ENCODE measurements around the gene APOL6. TPM values are rescaled to one million over a fixed set of nuclear protein-coding genes. Genes with fewer than 3 reads are reported as not detected.
A peak's percentile ranks its signal among the peaks of the same experiment; 100 is the strongest.

Gene APOL6
- total and polyA plus RNA-seq, 8 donors = 7.7 to 49.2 (median 10.2) TPM

DNA sequence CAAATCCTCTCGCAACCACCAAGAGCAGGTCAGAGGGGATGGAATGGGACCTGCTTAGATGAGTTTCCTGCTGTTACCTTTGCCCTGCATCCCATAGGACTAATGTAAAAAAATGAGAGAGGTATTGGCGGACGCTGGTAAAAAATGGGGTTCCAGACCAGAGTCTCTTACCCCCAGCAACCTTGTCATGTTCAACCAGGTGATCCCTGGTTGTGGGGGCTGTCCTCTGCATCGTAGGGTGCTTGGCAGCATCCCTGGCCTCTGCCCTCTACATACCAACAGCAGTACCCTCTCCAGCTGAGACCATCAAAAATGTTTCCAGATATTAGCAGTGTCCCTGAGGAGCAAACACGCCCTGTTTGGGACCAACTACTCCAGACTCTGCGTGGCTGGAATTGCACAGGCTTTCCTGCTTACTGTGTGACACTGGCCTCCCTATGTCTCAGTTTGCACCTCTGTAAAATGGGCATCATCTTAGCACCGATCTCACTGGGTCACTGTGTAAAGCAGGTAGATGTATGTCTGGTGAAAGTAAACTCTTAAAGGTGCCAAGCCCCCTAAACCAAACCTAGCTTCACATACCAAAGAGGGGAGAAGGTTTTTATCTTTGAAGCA, 1.5 kb downstream of the APOL6 start:
- H3K27me3 ChIP-seq = no peaks in the 10 kb centered on the region
- intact Hi-C loops (cut with DNase I) = no loop called here
- H3K27ac ChIP-seq = peak overlapping the region; percentile 95
- H3K36me3 ChIP-seq = no peaks in the 10 kb centered on the region
- H3K4me3 ChIP-seq = peak overlapping the region; percentile 44 to 87
- ATAC-seq (no peak), DNase-seq (no peak)
- TF ChIP-seq, protein P1, sequence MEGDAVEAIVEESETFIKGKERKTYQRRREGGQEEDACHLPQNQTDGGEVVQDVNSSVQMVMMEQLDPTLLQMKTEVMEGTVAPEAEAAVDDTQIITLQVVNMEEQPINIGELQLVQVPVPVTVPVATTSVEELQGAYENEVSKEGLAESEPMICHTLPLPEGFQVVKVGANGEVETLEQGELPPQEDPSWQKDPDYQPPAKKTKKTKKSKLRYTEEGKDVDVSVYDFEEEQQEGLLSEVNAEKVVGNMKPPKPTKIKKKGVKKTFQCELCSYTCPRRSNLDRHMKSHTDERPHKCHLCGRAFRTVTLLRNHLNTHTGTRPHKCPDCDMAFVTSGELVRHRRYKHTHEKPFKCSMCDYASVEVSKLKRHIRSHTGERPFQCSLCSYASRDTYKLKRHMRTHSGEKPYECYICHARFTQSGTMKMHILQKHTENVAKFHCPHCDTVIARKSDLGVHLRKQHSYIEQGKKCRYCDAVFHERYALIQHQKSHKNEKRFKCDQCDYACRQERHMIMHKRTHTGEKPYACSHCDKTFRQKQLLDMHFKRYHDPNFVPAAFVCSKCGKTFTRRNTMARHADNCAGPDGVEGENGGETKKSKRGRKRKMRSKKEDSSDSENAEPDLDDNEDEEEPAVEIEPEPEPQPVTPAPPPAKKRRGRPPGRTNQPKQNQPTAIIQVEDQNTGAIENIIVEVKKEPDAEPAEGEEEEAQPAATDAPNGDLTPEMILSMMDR (IDR thresholded peaks at IDR 0.05) = no peak
- no peaks in the 10 kb centered on the region for H3K9me3 ChIP-seq
- peaks cover 8 to 51% of the 10 kb centered on the region in 2 donors for H3K4me1 ChIP-seq

DNA sequence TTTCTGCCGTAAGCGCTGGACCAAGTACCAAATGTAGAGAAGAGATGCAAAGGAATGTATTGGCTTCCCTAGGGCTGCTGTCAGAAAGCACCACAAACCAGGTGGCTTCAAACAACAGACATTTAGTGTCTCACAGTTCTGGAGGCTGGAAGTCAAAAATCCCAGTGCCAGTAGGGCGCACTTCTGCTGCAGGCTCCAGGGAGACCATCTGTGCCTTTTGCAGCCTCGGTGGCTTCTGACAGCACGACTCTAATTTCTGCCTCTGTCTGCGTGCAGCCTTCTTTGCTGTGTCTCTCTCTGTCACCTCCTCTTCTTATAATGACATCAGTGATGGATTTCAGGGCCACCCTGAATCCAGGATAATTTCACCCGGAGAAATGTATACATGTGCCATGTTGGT, 2.8 kb downstream of the APOL6 start:
- no peaks in the 10 kb centered on the region for H3K9me3 ChIP-seq
- peaks cover 0 to 5% of the 10 kb centered on the region in 2 donors for H3K36me3 ChIP-seq
- H3K27ac ChIP-seq = no peak overlapping the region
- peaks cover 8 to 63% of the 10 kb centered on the region in 2 donors for H3K4me1 ChIP-seq
- DNase-seq = no peak
- H3K27me3 ChIP-seq = no peaks in the 10 kb centered on the region
- ATAC-seq = no peak
- H3K4me3 ChIP-seq = peak overlapping the region in 1 of 2 donors; percentile 87
- TF ChIP-seq, protein P1 (IDR thresholded peaks at IDR 0.05) = no peak
- intact Hi-C loops (cut with DNase I) = no loop called here

DNA sequence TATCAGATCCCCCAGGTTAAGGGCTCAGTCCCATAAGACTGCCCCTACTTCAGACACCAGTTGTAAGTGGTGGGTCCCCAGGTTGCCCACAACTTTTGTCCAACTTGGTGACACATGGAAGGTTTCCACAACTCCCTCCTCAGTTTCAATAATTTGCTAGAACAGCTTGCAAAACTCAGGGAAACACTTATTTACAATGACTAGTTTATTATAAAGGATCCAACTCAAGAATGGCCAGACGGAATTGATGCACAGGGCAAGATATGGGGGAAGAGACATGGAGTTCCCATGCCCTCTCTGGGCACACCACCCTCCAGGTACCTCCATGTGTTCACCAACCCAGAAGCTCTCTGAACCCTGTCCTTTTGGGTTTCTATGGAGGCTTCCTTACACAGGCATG, 5.6 kb downstream of the APOL6 start:
- TF ChIP-seq, protein P1 (IDR thresholded peaks at IDR 0.05) = no peak
- no peak overlapping the region for H3K27ac ChIP-seq
- peak in 2 of 4 donors; percentile 37 to 48 for DNase-seq
- peaks cover under 1 to 33% of the 10 kb centered on the region in 2 donors for H3K36me3 ChIP-seq
- no peak for ATAC-seq
- no peak overlapping the region for H3K4me3 ChIP-seq
- H3K27me3 ChIP-seq = no peaks in the 10 kb centered on the region
- intact Hi-C loops (cut with DNase I) = no loop called here
- H3K9me3 ChIP-seq = no peaks in the 10 kb centered on the region
- peaks cover 11 to 63% of the 10 kb centered on the region in 2 donors for H3K4me1 ChIP-seq

DNA sequence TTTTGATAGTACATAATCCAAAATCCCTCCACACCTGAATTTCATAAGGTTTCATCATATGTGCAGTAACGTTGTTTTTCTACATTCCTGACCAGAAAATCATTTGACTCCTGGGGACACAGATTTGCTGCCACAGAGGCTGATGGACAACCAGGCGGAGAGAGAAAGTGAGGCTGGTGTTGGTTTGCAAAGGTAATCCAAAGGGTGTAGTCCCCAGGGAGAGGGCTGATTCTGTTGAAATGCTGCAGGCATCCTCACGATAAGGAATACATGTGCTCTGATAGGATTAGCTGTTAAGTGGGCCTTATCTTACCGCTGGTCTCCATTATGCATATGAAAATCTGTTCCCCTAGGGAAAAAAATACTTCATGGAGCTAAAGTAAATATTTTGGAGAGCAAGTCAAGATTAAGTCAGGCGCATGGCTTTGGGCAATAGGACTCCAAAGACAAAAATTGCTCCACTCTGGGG, 8.1 kb downstream of the APOL6 start:
- Histone ChIP-seq H3K4me1 (peaks cover 8 to 59% of the 10 kb centered on the region in 2 donors), H3K36me3 (peaks cover 4 to 58% of the 10 kb centered on the region in 2 donors), H3K9me3 (no peaks in the 10 kb centered on the region), H3K27ac (peak overlapping the region in 1 of 2 donors; percentile 2), H3K27me3 (no peaks in the 10 kb centered on the region), H3K4me3 (no peak overlapping the region)
- ATAC-seq (peak; percentile 75), DNase-seq (no peak)
- TF ChIP-seq, protein P1 (IDR thresholded peaks at IDR 0.05) = no peak
- intact Hi-C loops (cut with DNase I) = no loop called here

DNA sequence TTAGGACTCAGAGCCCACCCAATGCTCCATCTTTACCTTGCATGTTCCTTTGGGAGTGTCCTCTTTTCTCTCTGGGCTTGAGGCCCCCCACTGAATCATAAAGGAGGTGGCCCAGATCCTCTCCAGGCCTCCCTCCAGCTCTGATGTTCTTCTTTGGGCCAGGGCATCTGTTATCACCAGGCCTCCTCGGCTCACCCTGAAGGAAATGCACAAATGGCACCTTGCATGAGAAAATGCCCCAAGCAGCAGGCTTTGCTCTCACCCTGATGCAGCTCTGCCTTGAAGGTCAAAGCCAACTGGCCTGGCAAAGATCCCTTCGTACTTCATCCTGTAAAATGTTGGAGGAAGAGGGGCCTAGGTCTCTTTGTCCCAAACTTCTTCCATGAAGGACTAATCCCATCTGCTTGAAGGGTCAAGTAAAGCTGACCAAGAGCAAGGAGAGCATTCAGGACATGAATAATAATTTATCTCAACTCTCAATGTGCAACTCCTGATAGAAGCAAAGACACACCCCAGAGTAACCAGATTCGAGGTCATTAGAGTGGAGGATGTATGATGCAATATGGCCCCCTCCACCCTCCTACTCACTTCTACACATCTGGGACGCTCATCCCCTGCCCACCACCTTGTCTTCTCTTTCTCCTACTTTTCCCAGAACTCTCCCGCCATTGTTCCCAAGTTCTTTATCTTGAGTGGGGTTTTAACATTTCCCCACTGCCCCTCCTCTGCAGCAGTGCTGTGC, 9.5 kb downstream of the APOL6 start:
- Histone ChIP-seq H3K27ac (no peak overlapping the region), H3K4me3 (no peak overlapping the region), H3K36me3 (peaks cover 4 to 63% of the 10 kb centered on the region in 2 donors), H3K4me1 (peaks cover 8 to 72% of the 10 kb centered on the region in 2 donors), H3K9me3 (no peaks in the 10 kb centered on the region), H3K27me3 (no peaks in the 10 kb centered on the region)
- DNase-seq (no peak), ATAC-seq (no peak)
- intact Hi-C loops (cut with DNase I) = no loop called here
- TF ChIP-seq, protein P1 (IDR thresholded peaks at IDR 0.05) = no peak
